Measurements from ENCODE around the gene INPP5J.
A peak's percentile ranks its signal among the peaks of the same experiment; 100 is the strongest.

INPP5J gene

GRCh38 chr22:31083923-31084810, 38.6 kb upstream of the INPP5J start:
- in situ Hi-C loops (cut with MboI; ENCODE audit: low pct_unique_long_range_greater_than_20kb, low sequenced_read_pairs, unreplicated experiment), result loop anchor here (10.0 kb wide), 1 partner anchor 319 kb away; no protein-coding TSS in a partner anchor

GRCh38 chr22:31084811-31085492, 37.8 kb upstream of the INPP5J start:
- peak; percentile 88 for TF ChIP-seq CTCF (IDR thresholded peaks at IDR 0.05; ENCODE audit: extremely low read depth, insufficient read depth, missing control alignments)
- in situ Hi-C loops (cut with MboI; ENCODE audit: low pct_unique_long_range_greater_than_20kb, low sequenced_read_pairs, unreplicated experiment), result loop anchor here (10.0 kb wide), 1 partner anchor 320 kb away; no protein-coding TSS in a partner anchor
- DNase-seq (ENCODE audit: low spot score), result peak; percentile 97

More at GRCh38 chr22:31083923-31084810, 38.6 kb upstream of the INPP5J start:
- TF ChIP-seq CTCF (IDR thresholded peaks at IDR 0.05; ENCODE audit: extremely low read depth, insufficient read depth, missing control alignments), result no peak
- peak; percentile 57 for DNase-seq (ENCODE audit: low spot score)

GRCh38 chr22:31085493-31085824, 37.3 kb upstream of the INPP5J start:
- in situ Hi-C loops (cut with MboI; ENCODE audit: low pct_unique_long_range_greater_than_20kb, low sequenced_read_pairs, unreplicated experiment), result loop anchor here (10.0 kb wide), 1 partner anchor 321 kb away; no protein-coding TSS in a partner anchor
- TF ChIP-seq CTCF (IDR thresholded peaks at IDR 0.05; ENCODE audit: extremely low read depth, insufficient read depth, missing control alignments), result peak; percentile 4
- DNase-seq (ENCODE audit: low spot score), result no peak

GRCh38 chr22:31085928-31086327, 36.8 kb upstream of the INPP5J start:
- in situ Hi-C loops (cut with MboI; ENCODE audit: low pct_unique_long_range_greater_than_20kb, low sequenced_read_pairs, unreplicated experiment), result loop anchor here (10.0 kb wide), 1 partner anchor 321 kb away; no protein-coding TSS in a partner anchor
- DNase-seq (ENCODE audit: low spot score), result peak; percentile 17
- no peak for TF ChIP-seq CTCF (IDR thresholded peaks at IDR 0.05; ENCODE audit: extremely low read depth, insufficient read depth, missing control alignments)

- no peak for TF ChIP-seq CTCF (IDR thresholded peaks at IDR 0.05; ENCODE audit: extremely low read depth, insufficient read depth, missing control alignments)
- in situ Hi-C loops (cut with MboI; ENCODE audit: low pct_unique_long_range_greater_than_20kb, low sequenced_read_pairs, unreplicated experiment), result loop anchor here (10.0 kb wide), 1 partner anchor 322 kb away; no protein-coding TSS in a partner anchor
- peak; percentile 9 for DNase-seq (ENCODE audit: low spot score)
Measured at GRCh38 chr22:31086703-31087330, 35.9 kb upstream of the INPP5J start.

- no peak for TF ChIP-seq CTCF (IDR thresholded peaks at IDR 0.05; ENCODE audit: extremely low read depth, insufficient read depth, missing control alignments)
Measured at GRCh38 chr22:31087744-31088215, 35.0 kb upstream of the INPP5J start.

More at GRCh38 chr22:31087744-31088215, 35.0 kb upstream of the INPP5J start:
- DNase-seq (ENCODE audit: low spot score), result no peak
- in situ Hi-C loops (cut with MboI; ENCODE audit: low pct_unique_long_range_greater_than_20kb, low sequenced_read_pairs, unreplicated experiment), result loop anchor here (10.0 kb wide), 1 partner anchor 323 kb away; no protein-coding TSS in a partner anchor

Data from GM13977 (cell line).